Glutamatergic neuron (in vitro differentiated cells): ENCODE measurements around the gene ATP6V0D1. TPM values are rescaled to one million over a fixed set of nuclear protein-coding genes. Genes with fewer than 3 reads are reported as not detected.
A peak's percentile ranks its signal among the peaks of the same experiment; 100 is the strongest.

Experiments used
- DNase-seq: peaks from one replicate; pipeline ENCODE4 v3.0.0; 2022
- H3K27ac Mint-ChIP-seq: one replicate; pipeline ENCODE4 v1.8.0; 2020; ENCODE audit warnings: mild to moderate bottlenecking, mixed read lengths, inconsistent platforms; ENCODE audit not compliant: unreplicated experiment
- H3K27me3 Mint-ChIP-seq: one replicate; pipeline ENCODE4 v1.8.0; 2020; ENCODE audit warnings: mild to moderate bottlenecking, moderate library complexity, mixed read lengths, inconsistent platforms; ENCODE audit not compliant: unreplicated experiment
- H3K36me3 Mint-ChIP-seq: one replicate; pipeline ENCODE4 v1.8.0; 2020; ENCODE audit warnings: mild to moderate bottlenecking, mixed read lengths, inconsistent platforms; ENCODE audit not compliant: unreplicated experiment
- H3K4me1 Mint-ChIP-seq: one replicate; pipeline ENCODE4 v1.8.0; 2020; ENCODE audit warnings: mild to moderate bottlenecking, low read depth, mixed read lengths, inconsistent platforms; ENCODE audit not compliant: unreplicated experiment
- H3K4me3 Mint-ChIP-seq: one replicate; pipeline ENCODE4 v1.8.0; 2020; ENCODE audit warnings: mild to moderate bottlenecking, mixed read lengths, inconsistent platforms; ENCODE audit not compliant: unreplicated experiment
- H3K9me3 Mint-ChIP-seq: one replicate; pipeline ENCODE4 v1.8.0; 2020; ENCODE audit warnings: mild to moderate bottlenecking, moderate library complexity, mixed read lengths, inconsistent platforms; ENCODE audit not compliant: unreplicated experiment
- CTCF ChIP-seq: fragments of 200-600 bp; sonication (generic); IDR thresholded peaks from one replicate; pipeline ENCODE4 v1.5.0; 2021; ENCODE audit not compliant: partially characterized antibody, unreplicated experiment
- total RNA-seq: library from RNA; stranded (reverse); fragmentation: NEBNext Ultra II Directional; extraction: Animal tissue kit (Norgen Biotek cat#: 25700); gene quantifications from one replicate; pipeline ENCODE4 v1.2.1, GENCODE V29; 2021; ENCODE audit not compliant: unreplicated experiment

The ATP6V0D1 gene
- total RNA-seq, 1 donor from 2014 or later: 111 TPM

DNA sequence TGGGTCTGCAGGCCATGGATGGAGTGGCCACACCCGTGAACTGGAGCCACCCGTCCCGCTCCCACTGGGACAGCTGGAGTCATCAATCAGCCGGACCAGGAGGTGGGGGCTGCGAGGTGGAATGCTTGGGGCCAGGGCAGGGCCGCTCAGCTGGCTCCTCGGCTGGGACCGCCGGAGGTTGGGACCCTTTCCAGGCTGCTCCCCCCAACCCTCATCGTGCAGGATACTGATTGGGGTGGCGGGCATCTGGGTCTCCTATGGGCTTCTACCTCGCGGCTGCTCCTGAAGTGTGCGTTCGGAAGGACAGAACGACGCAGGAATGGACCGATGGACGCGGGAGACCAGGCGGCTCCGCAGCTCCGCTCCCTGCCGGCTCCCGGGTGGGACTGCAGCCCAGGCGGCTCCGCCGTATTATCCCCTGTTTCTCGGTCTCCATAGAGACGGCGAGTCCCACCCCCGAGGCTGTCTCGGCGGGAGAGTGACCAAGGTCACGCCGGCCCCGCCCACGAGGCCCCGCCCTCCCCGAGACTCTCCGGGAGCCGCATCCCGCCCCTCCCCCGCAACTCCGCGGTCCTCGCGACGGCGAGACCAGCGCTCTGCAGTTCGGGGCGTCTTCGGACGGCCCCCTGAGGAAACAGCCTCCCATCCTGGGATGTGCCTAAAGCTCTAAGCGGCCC, 87.7 kb downstream of the ATP6V0D1 start, which contains the start of gene TPPP3:
Gene TPPP3, minus strand, starts transcription at position 388 of the 677 bp plus-strand sequence. CDS start 2,387 bp downstream, outside the sequence.
- peak; percentile 74 for TF ChIP-seq CTCF
- H3K4me1 Mint-ChIP-seq: peaks cover 20% of the 10 kb centered on the region
- peaks cover 15% of the 10 kb centered on the region for H3K27me3 Mint-ChIP-seq
- peak; percentile 89 for DNase-seq
- H3K36me3 Mint-ChIP-seq: no peaks in the 10 kb centered on the region
- H3K4me3 Mint-ChIP-seq: peak within 1 kb of the TSS; percentile 85
- peaks cover 2% of the 10 kb centered on the region for H3K9me3 Mint-ChIP-seq
- H3K27ac Mint-ChIP-seq: peak within 1 kb of the TSS; percentile 72

- no peak for TF ChIP-seq CTCF
- peaks cover 2% of the 10 kb centered on the region for H3K9me3 Mint-ChIP-seq
- peak overlapping the region; percentile 85 for H3K4me3 Mint-ChIP-seq
- H3K36me3 Mint-ChIP-seq: no peaks in the 10 kb centered on the region
- H3K27me3 Mint-ChIP-seq: peaks cover 15% of the 10 kb centered on the region
- H3K4me1 Mint-ChIP-seq: peaks cover 24% of the 10 kb centered on the region
- no peak for DNase-seq
- peak overlapping the region; percentile 72 for H3K27ac Mint-ChIP-seq
These were observed 88.5 kb downstream of the ATP6V0D1 start for GRCh38 chr16:67392301-67393059.

DNA sequence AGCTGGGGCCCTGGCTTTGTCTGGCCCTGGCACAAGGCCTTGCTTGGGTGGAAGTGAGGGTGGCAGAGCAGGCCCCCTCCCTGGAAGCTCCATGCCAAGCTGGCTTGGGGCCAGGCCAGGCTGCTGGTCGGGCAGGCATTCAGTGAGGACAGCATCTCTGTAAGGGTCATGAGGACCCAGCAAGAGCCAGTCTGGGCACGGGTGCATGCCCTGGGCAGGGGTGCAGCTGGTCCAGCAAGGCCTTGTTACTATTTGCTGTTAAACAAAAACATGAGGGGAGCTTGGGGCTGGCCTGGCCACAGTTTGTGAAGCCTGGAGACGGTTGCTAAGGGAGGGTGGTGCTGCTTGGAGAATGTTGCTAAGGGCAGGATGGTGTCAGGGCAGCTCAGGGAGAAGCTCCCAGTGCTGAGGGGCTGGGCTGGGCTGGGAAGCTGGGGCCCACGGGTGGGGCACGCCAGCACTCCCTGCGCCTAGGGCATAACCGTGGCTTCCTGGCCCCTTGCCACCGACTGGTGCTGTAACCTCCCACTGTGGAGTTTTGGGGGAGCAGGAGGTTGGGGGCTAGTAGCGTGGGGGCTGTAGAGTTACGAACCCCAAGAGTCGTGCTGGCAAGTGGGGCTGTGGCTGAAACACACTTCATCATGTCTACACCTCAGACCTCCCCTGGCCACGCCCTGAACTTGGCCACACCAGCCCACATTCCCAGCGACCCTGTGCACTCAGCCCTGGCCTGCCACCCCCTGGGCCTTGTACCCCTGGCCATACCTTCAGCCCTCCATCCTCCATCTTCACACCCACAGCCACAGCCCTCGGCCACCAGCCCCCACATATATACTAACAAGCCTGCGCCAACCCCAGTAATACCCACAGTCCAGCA, 89.3 kb downstream of the ATP6V0D1 start:
- Mint-ChIP-seq H3K4me3 (peak overlapping the region; percentile 85), H3K9me3 (peaks cover 2% of the 10 kb centered on the region), H3K27me3 (peaks cover 15% of the 10 kb centered on the region), H3K36me3 (no peaks in the 10 kb centered on the region), H3K4me1 (peaks cover 20% of the 10 kb centered on the region), H3K27ac (peak overlapping the region; percentile 72)
- no peak for DNase-seq
- no peak for TF ChIP-seq CTCF

- Mint-ChIP-seq H3K4me1 (peaks cover 23% of the 10 kb centered on the region), H3K9me3 (peaks cover 2% of the 10 kb centered on the region), H3K27ac (peak overlapping the region; percentile 64), H3K36me3 (no peaks in the 10 kb centered on the region), H3K4me3 (no peak overlapping the region), H3K27me3 (peaks cover 15% of the 10 kb centered on the region)
- no peak for TF ChIP-seq CTCF
- no peak for DNase-seq
These were observed 90.0 kb downstream of the ATP6V0D1 start for GRCh38 chr16:67390816-67391423.
